Tibial nerve (tissue), 4 donors: Measurements from ENCODE around the gene CIB2. TPM values are rescaled to one million over a fixed set of nuclear protein-coding genes. Genes with fewer than 3 reads are reported as not detected.

Experiments
- DNase-seq, 2 donors: peaks; one replicate each; pipeline ENCODE4 v3.0.0-alpha.2; 2019; ENCODE audit warnings: low spot score in 2 of 2
- H3K27ac ChIP-seq, 4 donors: fragments of 200-600 bp; sonication (generic) in 3 of 4; one replicate each; pipeline ENCODE4 v1.5.1; 2017 to 2019; ENCODE audit warnings: mild to moderate bottlenecking in 1 of 4
- H3K27me3 ChIP-seq, 2 donors: fragments of 200-600 bp; sonication (generic) in 1 of 2; one replicate each; pipeline versions ENCODE4 v1.5.1 to v1.6.0; 2017 to 2019
- H3K36me3 ChIP-seq, 3 donors: fragments of 200-600 bp; sonication (generic); one replicate each; pipeline ENCODE4 v1.5.1; 2018 to 2019
- H3K4me1 ChIP-seq, 4 donors: fragments of 200-600 bp; sonication (generic) in 3 of 4; one replicate each; pipeline ENCODE4 v1.5.1; 2017 to 2019
- H3K4me3 ChIP-seq, 4 donors: fragments of 200-600 bp; sonication (generic) in 3 of 4; one replicate each; pipeline ENCODE4 v1.5.1; 2017 to 2019; ENCODE audit warnings: mild to moderate bottlenecking in 1 of 4, moderate library complexity in 1 of 4
- H3K9me3 ChIP-seq, 4 donors: fragments of 200-600 bp; sonication (generic) in 3 of 4; one replicate each; pipeline ENCODE4 v1.5.1; 2017 to 2019
- CTCF ChIP-seq, 5 experiments: fragments of 200-600 bp in 3 of 5; fragments of 450-650 bp in 2 of 5; sonication (generic) in 3 of 5; IDR thresholded peaks; one replicate each; pipeline ENCODE4 v1.5.1; 2016 to 2019; ENCODE audit warnings: antibody characterized with exemption in 5 of 5, mild to moderate bottlenecking in 3 of 5, moderate library complexity in 2 of 5
- EP300 ChIP-seq, 2 donors: sonication (generic); formaldehyde crosslinking; IDR thresholded peaks; one replicate each; pipeline ENCODE4 v1.6.1; 2017; ENCODE audit warnings: antibody characterized with exemption in 2 of 2, mild to moderate bottlenecking in 1 of 2
- POLR2A ChIP-seq, 2 donors: fragments of 450-650 bp; IDR thresholded peaks; one replicate each; pipeline ENCODE4 v1.6.1; 2017; ENCODE audit warnings: antibody characterized with exemption in 2 of 2, mild to moderate bottlenecking in 2 of 2, moderate library complexity in 2 of 2
- WGBS, 2 donors: methylation state at CpG; one replicate each; pipeline ENCODE4 v1.1.5; 2018; 5-methylcytosine and 5-hydroxymethylcytosine counted together
- total RNA-seq, 4 donors: library from RNA; depleted of rRNA; stranded (reverse); fragments of >200 nt; gene quantifications; one replicate each; pipeline ENCODE4 v1.1.0, GENCODE V29; 2016

CIB2 gene
- total RNA-seq, 4 donors from 2014 or later = 0.63 to 11.0 (median 2.8) TPM

- no peak for DNase-seq
Observed at GRCh38 chr15:78100886-78101285, 30.4 kb downstream of the CIB2 start.

GRCh38 chr15:78098131-78098755 is 33.0 kb downstream of the CIB2 start:
- no peaks in the 10 kb centered on the region for H3K27me3 ChIP-seq
- H3K4me1 ChIP-seq = peaks cover 0 to 2% (median 0%) of the 10 kb centered on the region in 4 donors
- no peaks in the 10 kb centered on the region for H3K9me3 ChIP-seq
- H3K27ac ChIP-seq = no peak overlapping the region
- no peak overlapping the region for H3K4me3 ChIP-seq
- no peak for TF ChIP-seq CTCF (IDR thresholded peaks at IDR 0.05)
- no peak for TF ChIP-seq EP300 (IDR thresholded peaks at IDR 0.05)
- WGBS, 2 donors = 92 to 94% methylated on average over 8 to 9 of the region's 11 CpGs
- no peaks in the 10 kb centered on the region for H3K36me3 ChIP-seq
- no peak for DNase-seq

More at GRCh38 chr15:78100886-78101285, 30.4 kb downstream of the CIB2 start:
- Histone ChIP-seq H3K9me3 (no peaks in the 10 kb centered on the region), H3K36me3 (no peaks in the 10 kb centered on the region), H3K4me1 (peaks cover 0 to 5% (median 2%) of the 10 kb centered on the region in 4 donors), H3K27me3 (no peaks in the 10 kb centered on the region), H3K4me3 (no peak overlapping the region), H3K27ac (no peak overlapping the region)
- no peak for TF ChIP-seq EP300 (IDR thresholded peaks at IDR 0.05)
- no peak for TF ChIP-seq POLR2A (IDR thresholded peaks at IDR 0.05)
- TF ChIP-seq CTCF (IDR thresholded peaks at IDR 0.05) = no peak
- 80% methylated on average over 2 of the region's 2 CpGs; no CpG with 5 or more reads in 1 of the 2 donors for WGBS, 2 donors

GRCh38 chr15:78097667-78098066 is 33.6 kb downstream of the CIB2 start:
- H3K27me3 ChIP-seq = no peaks in the 10 kb centered on the region
- peaks cover 0 to 8% (median 0%) of the 10 kb centered on the region in 4 donors for H3K4me1 ChIP-seq
- H3K4me3 ChIP-seq = no peak overlapping the region
- no peak for TF ChIP-seq CTCF (IDR thresholded peaks at IDR 0.05)
- no peak for TF ChIP-seq POLR2A (IDR thresholded peaks at IDR 0.05)
- TF ChIP-seq EP300 (IDR thresholded peaks at IDR 0.05) = no peak
- WGBS, 2 donors = 92 to 93% methylated on average over 9 of the region's 9 CpGs
- no peaks in the 10 kb centered on the region for H3K36me3 ChIP-seq
- no peak overlapping the region for H3K27ac ChIP-seq
- no peaks in the 10 kb centered on the region for H3K9me3 ChIP-seq
- no peak for DNase-seq

DNA sequence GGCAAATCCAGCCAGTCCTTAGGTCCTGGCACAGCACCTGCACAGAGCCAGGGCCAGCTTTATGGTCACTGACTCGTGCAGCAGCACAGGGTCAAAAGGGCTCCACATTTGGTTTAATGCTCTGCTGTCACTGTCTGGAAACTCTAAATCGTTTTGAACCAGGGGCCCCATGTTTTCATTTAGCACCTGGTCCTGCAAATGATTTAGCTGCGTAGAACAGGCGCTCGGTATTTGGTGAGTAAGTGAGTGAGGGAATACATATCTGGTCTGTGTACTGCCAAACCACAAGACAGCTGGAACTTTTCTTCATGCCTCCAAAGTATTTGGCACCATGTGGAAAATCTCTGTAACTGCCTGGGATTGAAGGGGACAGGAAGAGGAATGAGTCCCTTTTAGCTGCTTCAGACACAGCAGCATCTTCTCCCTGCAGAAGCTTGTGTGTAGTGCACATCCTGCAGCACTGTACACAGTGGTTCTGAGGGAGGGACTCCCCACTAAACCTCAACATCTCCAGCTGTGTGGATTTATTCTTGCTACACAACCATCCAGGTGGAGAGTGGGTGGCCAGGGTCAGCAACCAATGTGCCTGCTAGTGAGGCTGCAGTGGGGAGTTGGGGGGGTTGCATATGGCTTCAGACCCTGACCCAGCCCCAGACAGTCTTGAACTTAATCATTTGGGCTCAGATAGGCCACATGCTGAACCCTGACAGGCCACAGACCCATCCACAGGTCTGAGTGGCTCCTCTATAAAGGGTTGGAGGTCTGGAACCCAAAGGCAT is 37.8 kb downstream of the CIB2 start:
- whole genome bisulfite sequencing, 2 donors = 61 to 69% methylated on average over 5 of the region's 5 CpGs
- H3K27me3 ChIP-seq = no peaks in the 10 kb centered on the region
- H3K4me3 ChIP-seq = no peak overlapping the region
- DNase-seq = no peak
- H3K9me3 ChIP-seq = no peaks in the 10 kb centered on the region
- H3K4me1 ChIP-seq = peaks cover 0 to 12% (median 0%) of the 10 kb centered on the region in 4 donors
- no peaks in the 10 kb centered on the region for H3K36me3 ChIP-seq
- TF ChIP-seq CTCF (IDR thresholded peaks at IDR 0.05) (no peak), EP300 (IDR thresholded peaks at IDR 0.05) (no peak), POLR2A (IDR thresholded peaks at IDR 0.05) (no peak)
- no peak overlapping the region for H3K27ac ChIP-seq
